Nephron (organoid): ENCODE results near the gene CACNA1C.

ENCODE experiments used
- H3K27ac Mint-ChIP-seq, 3 experiments: 2 replicates each; pipeline ENCODE4 v1.8.0; 2020; ENCODE audit warnings: mixed read lengths in 3 of 3, mild to moderate bottlenecking in 2 of 3, moderate library complexity in 1 of 3
- H3K27me3 Mint-ChIP-seq: 2 replicates; pipeline ENCODE4 v1.8.0; 2021; ENCODE audit warnings: low read depth, mild to moderate bottlenecking, moderate library complexity, mixed read lengths
- H3K36me3 Mint-ChIP-seq: 2 replicates; pipeline ENCODE4 v1.8.0; 2020; ENCODE audit warnings: low read depth, mixed read lengths
- H3K4me1 Mint-ChIP-seq: 2 replicates; pipeline ENCODE4 v1.8.0; 2020; ENCODE audit warnings: mixed read lengths
- H3K4me3 Mint-ChIP-seq, 3 experiments: 2 replicates each; pipeline ENCODE4 v1.8.0; 2020; ENCODE audit warnings: mild to moderate bottlenecking in 3 of 3, mixed read lengths in 3 of 3, moderate library complexity in 2 of 3
- H3K9me3 Mint-ChIP-seq: 2 replicates; pipeline ENCODE4 v1.8.0; 2020; ENCODE audit warnings: mixed read lengths
- TF ChIP-seq, protein P1 (sequence below), 3 experiments: fragments of 200-600 bp; sonication (generic); IDR thresholded peaks; one replicate each; pipeline ENCODE4 v1.5.0; 2021; ENCODE audit warnings: antibody characterized with exemption in 3 of 3; ENCODE audit not compliant: unreplicated experiment in 3 of 3

CACNA1C gene

DNA sequence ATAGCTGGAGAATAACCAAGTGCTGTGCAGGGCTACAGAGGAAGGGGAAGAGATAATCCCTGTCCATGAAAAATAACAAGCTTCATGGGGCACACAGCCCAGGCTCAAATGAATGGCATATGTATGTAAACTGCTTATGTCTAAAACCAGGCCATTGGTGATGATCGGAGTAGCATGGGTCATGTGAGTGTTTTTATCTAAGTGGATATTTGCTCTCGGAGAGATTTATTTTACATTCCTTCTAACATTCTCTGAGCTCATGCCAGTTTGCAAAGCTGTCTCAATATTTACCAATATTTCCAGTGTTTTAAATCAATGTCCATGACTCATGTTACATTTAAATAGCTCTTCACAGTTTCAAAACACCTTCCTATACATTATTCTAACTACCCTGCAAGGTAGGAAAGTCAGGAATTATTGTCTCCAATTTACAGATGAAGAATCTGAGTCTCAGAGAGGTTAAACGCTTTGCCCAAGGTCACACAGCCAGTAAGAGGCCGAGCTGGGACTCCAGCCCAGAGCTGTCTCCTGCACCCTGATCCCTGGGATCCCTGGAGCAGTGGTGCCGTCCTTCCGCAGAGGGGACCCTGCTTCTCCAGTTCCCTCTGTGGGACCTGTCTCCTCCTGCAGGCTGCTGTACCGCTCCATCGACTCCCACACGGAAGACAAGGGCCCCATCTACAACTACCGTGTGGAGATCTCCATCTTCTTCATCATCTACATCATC, 555.3 kb downstream of the CACNA1C start:
- Mint-ChIP-seq H3K4me3 (no peak overlapping the region), H3K9me3 (no peaks in the 10 kb centered on the region), H3K27me3 (peaks cover 17% of the 10 kb centered on the region), H3K27ac (no peak overlapping the region), H3K4me1 (peaks cover 5% of the 10 kb centered on the region), H3K36me3 (peaks cover 35% of the 10 kb centered on the region)
- TF ChIP-seq, protein P1, sequence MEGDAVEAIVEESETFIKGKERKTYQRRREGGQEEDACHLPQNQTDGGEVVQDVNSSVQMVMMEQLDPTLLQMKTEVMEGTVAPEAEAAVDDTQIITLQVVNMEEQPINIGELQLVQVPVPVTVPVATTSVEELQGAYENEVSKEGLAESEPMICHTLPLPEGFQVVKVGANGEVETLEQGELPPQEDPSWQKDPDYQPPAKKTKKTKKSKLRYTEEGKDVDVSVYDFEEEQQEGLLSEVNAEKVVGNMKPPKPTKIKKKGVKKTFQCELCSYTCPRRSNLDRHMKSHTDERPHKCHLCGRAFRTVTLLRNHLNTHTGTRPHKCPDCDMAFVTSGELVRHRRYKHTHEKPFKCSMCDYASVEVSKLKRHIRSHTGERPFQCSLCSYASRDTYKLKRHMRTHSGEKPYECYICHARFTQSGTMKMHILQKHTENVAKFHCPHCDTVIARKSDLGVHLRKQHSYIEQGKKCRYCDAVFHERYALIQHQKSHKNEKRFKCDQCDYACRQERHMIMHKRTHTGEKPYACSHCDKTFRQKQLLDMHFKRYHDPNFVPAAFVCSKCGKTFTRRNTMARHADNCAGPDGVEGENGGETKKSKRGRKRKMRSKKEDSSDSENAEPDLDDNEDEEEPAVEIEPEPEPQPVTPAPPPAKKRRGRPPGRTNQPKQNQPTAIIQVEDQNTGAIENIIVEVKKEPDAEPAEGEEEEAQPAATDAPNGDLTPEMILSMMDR (IDR thresholded peaks at IDR 0.05; ENCODE audit: unreplicated experiment in 3 of 3), result no peak

DNA sequence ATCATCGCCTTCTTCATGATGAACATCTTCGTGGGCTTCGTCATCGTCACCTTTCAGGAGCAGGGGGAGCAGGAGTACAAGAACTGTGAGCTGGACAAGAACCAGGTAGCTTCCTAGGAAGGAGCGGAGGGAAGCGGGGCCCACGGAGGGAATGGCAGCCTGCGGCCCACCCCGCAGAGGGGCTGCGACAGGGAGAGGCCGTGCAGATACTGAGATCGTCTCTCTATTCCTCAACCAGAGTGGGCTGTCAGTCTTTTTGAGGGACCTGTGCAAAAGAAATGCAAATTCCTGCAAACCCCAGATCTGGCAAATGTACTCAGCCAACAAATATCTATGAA, 555.8 kb downstream of the CACNA1C start:
- Mint-ChIP-seq H3K27ac (no peak overlapping the region), H3K9me3 (no peaks in the 10 kb centered on the region), H3K36me3 (peaks cover 37% of the 10 kb centered on the region), H3K4me3 (no peak overlapping the region), H3K4me1 (peaks cover 9% of the 10 kb centered on the region), H3K27me3 (peaks cover 17% of the 10 kb centered on the region)
- TF ChIP-seq, protein P1 (IDR thresholded peaks at IDR 0.05; ENCODE audit: unreplicated experiment in 3 of 3), result no peak

DNA sequence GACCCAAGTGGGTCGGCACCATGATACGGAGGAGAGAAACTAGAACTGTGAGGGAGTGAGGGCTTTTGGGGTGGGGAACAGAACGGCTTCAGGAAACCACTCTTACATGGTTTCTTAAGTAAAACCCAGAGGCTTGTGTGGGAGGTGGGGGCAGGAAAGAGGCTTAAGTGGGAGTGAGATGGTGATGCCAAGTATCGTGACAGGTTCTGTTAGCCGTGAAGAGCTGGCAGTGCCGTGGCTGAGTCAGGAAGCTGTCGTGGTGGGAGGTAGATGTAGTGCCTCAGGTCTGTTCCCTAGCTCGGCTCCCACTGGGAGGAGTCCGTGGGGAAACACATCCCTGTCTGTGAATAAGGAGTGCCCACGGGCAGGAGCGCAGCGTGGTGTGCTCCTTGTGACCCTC, 556.2 kb downstream of the CACNA1C start:
- peaks cover 35% of the 10 kb centered on the region for H3K36me3 Mint-ChIP-seq
- TF ChIP-seq, protein P1 (IDR thresholded peaks at IDR 0.05; ENCODE audit: unreplicated experiment in 3 of 3), result no peak

DNA sequence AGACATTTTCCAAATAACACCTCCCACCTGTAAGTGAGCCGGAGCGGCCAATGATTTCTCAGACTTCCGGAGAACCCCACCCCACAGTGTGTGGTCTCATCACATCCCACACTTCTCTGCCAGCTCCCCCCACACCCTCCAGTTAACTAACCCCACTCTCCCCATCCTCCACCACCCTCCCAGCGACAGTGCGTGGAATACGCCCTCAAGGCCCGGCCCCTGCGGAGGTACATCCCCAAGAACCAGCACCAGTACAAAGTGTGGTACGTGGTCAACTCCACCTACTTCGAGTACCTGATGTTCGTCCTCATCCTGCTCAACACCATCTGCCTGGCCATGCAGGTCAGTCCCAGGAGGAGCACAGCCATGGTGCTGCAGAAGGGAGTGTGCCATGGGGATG, 557.6 kb downstream of the CACNA1C start:
- H3K27ac Mint-ChIP-seq, result no peak overlapping the region
- peaks cover 17% of the 10 kb centered on the region for H3K27me3 Mint-ChIP-seq
- TF ChIP-seq, protein P1 (IDR thresholded peaks at IDR 0.05; ENCODE audit: unreplicated experiment in 3 of 3), result no peak
- H3K4me3 Mint-ChIP-seq, result no peak overlapping the region
- no peaks in the 10 kb centered on the region for H3K9me3 Mint-ChIP-seq
- H3K4me1 Mint-ChIP-seq, result peaks cover 23% of the 10 kb centered on the region
- H3K36me3 Mint-ChIP-seq, result peaks cover 33% of the 10 kb centered on the region

More for the DNA sequence above, 556.2 kb downstream of the CACNA1C start:
- Mint-ChIP-seq H3K4me3 (no peak overlapping the region), H3K4me1 (peaks cover 13% of the 10 kb centered on the region), H3K9me3 (no peaks in the 10 kb centered on the region), H3K27ac (no peak overlapping the region), H3K27me3 (peaks cover 17% of the 10 kb centered on the region)

DNA sequence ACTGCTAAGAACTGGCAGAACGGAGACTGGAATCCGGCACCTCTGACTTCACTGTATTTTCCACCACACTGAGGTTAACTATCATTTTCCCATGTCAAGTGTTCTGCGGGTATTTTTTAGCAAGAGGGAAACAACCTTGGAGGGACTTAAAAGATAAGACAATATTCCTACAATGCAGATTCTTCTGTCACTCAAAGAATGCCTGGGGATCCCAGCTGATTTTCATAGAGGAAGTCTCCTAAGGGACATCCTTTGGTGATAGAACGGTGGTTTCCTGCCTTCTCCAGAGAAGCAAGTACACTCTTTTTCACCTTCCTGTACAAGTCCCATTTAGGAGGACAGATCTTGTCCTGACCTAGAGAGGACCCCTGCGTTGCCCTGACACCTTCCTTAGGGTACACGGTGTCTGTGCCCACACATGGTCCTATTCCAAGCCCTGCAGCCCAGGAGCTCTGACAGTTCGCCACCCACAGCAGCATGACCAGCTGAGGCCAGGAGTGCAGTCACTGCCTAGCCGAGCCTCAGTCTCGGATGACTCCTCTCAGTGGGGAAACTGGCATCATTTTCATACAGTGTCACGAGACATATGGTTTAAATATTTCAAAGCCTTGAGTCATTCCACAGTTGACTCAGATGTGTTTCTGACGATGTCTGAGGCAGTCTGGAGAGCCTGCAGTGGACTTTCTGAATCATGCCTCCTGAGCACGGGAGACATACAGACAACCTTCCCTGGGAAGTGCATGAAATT, 560.7 kb downstream of the CACNA1C start:
- peaks cover 26% of the 10 kb centered on the region for H3K36me3 Mint-ChIP-seq
- TF ChIP-seq, protein P1 (IDR thresholded peaks at IDR 0.05; ENCODE audit: unreplicated experiment in 3 of 3), result no peak
- H3K27ac Mint-ChIP-seq, result no peak overlapping the region
- H3K4me3 Mint-ChIP-seq, result no peak overlapping the region
- peaks cover 16% of the 10 kb centered on the region for H3K27me3 Mint-ChIP-seq
- no peaks in the 10 kb centered on the region for H3K9me3 Mint-ChIP-seq
- peaks cover 43% of the 10 kb centered on the region for H3K4me1 Mint-ChIP-seq
